SHP77 (cell line): ENCODE measurements around the gene NUDT16L1.
"Not testable (repeated sequence)": the region's sequence is repeated elsewhere in the genome, so short reads cannot be mapped to it uniquely, and the experiment has no call there.

ENCODE experiments used
- DNase-seq, 2 experiments: peaks; one replicate each; lab custom pipeline; 2025; lab: John Stamatoyannopoulos, UW

Gene NUDT16L1

DNA sequence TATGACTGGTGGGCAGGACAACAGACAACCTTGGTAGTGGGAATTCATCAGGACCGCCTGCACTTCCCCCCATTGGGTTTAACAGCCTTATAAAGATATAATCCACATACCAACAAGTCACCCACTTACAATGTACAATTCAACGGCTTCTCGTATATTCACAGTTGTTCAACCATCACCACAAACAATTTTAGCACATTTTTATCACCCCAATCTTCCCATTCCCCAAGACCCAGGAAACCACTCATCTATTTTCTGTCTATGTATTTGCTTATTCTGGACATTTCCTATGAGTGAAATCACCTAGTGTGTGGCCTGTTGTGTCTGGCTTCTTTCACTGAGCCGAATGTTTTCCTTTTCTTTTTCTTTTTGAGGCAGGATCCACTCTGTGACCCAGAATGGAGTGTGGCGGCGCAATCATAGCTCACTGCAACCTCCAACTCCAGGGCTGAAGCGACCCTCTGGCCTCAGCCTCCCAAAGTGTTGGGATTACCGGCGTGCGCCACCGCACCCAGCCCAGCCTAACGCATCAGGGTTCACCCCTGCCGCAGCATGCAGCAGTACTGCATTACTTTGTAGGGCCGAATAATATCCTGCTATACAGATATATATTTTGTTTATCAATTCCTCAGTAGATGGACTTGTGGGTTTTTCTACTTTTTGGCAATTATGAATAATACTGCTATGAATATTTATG is 29.9 kb downstream of the NUDT16L1 start:
- DNase-seq = no peak

DNA sequence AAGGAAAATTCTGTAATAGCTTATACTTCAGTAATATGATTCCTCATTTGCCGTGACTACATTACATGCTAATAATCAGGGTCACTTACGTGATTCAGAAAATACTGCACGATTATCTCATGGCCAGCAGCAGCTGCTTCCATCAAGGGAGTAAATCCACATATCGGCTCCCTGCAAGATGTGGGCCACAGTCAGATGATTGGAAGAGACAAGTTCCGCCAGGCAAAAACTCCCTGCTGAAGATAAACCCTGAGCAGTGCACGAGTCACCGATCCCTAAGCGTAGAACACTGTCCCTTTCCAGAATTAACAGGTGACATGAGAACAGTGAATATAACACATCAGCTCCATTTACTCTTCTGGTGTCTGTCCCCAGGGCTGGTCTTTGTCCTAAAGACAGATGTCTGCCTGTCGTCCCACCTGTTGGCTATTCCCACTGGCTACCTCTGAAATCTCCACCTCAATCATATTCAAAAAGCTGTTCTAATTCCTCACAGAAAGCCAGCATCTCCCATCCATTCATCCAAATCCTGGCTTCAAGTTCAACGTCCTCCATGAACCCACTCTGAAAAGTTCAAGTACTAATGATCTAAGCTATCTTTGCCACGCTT is 31.4 kb downstream of the NUDT16L1 start:
- no peak for DNase-seq

DNA sequence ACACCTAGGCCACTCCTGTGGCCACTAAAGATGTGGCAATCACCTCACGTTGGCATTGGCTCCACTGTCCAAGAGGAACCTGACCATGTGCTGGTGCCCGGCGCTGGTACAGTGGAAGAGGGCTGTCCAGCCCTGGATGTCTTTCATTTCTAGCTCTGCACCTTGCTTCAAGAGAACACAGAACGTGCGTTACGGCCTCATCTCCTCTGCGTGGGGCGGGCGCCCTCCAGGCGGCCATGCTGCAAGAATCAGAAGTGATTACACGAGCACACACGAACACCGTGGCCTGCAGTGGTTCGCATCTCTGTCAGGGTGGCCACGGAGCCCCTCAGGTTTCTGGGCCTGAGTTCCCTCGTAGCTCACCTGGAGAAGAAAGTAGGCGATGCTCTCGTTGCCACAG is 33.3 kb downstream of the NUDT16L1 start:
- DNase-seq = no peak

DNA sequence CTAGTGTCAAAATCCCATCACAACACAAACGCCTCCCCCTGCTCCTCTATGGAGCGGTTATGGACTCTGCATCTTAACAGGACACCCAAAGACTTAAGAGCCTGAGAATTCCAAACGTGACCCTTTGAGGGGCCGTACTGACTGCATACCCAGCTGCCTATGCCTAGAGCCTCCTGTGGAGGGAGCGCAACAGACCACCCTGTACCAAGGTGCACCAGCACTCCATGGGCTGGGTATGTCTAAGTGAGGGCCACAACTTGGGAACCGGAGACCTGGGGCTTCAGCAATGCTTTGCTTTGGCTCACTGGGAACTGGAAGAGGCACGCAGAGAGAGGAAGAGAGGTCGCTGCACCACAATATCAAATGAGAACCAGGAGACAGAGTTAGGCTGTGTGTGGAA is 35.3 kb downstream of the NUDT16L1 start:
- DNase-seq = no peak

DNA sequence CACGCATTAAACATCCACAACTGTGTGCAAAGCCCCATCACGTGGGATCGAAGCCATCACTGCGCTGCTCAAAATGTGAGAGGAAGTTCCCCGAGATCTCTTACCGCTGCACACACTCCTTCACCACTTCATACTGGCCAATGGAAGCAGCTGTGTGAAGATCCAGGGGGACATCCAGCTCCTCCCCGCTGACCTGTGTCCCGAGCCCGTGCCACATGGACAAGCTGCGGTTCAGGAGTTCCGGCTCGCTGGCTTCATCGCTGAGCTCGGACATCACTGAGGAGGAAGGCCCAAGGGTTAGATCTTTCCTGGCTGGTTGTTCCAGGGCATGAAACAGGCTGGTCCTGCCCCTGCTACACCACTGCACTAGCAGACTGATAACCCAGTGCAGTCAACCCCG is 36.5 kb downstream of the NUDT16L1 start:
- DNase-seq = no peak

DNA sequence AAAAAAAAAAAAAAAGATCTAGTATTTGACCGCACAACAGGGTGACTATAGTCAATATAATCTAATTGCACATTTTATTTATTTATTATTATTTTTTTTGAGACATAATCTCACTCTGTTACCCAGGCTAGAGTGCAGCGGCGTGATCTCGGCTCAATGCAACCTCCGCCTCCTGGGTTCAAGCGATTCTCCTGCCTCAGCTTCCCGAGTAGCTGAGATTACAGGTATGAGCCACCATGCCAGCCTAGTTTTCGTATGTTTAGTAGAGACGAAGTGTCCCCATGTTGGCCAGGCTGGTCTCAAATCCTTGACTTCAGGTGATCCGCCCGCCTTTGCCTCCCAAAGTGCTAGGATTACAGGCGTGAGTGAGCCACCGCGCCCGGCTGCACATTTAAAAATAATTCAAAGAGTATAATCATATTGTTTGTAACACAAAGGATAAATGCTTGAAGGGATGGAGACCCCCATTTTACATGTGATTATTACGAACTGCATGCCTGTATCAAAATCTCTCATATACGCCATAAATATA is 39.9 kb downstream of the NUDT16L1 start:
- no peak for DNase-seq

DNA sequence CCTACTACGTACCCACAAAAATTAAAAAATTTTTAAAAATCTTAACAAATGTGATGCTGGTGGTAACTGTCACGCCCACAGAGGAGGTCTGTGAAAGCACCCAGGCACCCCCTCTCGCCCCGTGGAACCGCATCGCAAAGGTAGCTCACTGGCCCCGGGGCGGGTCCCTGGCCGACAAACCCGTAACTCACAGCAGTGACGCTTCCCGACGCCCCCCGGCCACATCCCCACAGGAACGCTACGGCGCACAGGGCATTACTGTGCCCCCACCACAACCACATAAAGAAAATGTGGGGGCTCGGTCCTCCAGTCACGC is 40.3 kb downstream of the NUDT16L1 start:
- no peak for DNase-seq

DNA sequence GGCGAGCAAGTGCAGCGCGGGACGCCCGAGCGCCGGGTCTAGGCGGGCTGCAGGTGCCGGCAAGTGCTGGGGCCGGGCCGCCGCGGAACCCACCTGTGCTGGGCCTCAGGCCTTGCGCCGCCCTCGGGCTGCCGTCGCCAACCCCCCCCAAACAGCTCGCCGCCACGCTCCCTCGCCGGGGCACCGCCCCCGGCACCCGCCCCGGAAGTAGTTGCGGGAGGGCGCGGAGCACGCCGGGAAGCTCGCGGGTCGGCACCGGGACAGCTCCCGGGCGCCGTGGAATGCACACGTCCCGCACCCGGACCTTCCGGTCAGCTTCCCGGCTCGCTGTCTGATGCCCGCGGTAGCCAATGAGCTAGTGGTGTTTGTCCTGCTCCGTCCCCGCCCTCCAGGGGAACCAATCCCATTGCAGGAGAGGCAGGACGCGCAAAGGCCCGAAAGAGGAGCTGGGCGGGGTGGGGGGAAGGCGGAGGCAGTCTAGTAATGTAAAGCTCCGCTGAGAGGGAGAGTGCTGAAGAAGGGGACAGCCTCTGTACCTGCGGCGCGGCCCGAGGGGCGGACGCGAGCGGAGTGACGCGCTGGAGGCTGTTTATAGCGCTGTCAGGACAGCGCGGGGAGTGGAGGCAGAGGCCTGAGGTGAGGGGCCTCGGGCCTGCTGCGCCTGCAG is 40.8 kb downstream of the NUDT16L1 start, which contains the start of the genes ANKS3 and DNAAF8:
ANKS3 (minus strand) TSS at position 209 of the 667 bp plus-strand sequence. CDS start 4,122 bp downstream, outside the sequence.
DNAAF8 (plus strand) TSS at position 475 of the 667 bp plus-strand sequence. CDS start 1,978 bp downstream, outside the sequence.
- peak; percentile 94 to 95 for DNase-seq

DNA sequence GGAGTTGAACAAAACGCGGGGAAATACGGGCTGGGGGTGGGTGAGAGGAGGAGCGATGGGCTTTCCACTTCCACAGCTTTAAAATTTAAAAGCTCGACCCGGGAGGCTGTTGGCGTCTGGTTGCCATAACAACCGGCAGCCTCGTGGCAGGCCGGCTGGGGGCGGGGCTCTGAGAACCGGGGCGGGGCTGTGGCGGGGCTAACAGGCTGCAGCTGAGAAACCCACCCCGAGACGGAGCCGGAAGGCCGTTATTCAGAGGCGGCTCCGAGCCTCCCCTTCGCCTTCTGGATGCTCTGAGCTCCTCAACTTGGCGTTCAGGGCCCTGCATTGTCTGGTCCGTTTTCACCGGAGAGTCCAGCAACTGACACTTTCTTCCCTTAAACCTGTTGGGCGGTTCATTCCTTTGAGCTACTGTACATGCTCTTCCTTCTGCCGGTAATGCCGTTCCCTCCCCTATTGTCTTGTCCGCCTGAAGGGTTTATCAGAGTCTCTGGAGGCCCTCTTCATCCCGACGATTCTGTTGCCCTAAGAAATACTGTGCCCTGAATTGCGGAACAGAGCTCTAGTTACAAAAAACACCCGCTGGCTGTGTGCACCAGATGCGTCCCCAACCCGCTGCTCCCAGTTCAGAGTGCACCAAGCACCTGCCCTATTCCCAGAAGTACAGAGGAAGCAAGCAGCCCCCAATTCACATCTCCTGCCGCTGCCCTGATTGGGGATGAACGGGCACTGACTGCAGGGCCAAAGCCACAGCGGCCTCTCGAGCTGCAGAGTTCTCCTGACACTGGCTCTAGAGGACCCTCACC is 41.6 kb downstream of the NUDT16L1 start:
- DNase-seq = peak; percentile 62 to 85

DNA sequence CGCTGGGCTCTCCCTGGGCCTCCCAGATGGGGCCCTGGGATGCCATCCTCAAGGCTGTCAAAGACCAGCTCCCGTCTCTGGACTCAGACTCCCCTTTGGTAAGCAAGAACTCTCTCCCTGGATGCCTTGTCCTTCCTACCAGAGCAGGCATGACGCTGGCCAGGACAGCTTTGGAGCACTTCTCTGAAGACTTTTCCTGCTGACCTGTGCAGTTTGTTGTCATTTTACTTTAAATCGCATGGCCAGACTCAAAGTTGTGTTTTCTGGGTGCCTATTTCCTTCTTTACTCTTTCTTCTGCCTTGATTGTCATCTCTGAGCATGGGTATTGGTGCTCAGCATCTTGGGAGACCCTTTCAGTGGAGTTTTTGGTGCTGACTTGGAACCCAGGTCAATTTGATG is 43.2 kb downstream of the NUDT16L1 start:
- no peak for DNase-seq

DNA sequence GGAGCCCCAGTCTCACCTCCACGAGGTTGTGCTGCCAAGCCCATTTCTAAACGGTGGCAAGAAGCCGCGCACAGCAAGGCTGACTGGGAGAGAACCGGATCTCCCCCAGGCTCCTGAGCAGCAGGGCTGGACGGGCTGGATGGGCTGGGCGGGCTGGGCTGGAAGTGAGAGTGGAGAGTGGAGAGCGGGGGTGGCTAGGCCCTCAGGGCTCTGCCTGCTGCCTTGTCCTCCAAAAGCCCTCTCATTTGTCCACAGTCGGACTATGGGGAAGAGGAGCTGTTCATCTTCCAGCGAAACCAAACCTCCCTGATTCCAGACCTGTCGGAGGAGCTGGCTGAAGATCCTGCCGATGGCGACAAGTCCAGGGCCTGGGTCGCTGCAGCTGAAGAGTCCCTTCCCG is 44.2 kb downstream of the NUDT16L1 start:
- no peak for DNase-seq

DNA sequence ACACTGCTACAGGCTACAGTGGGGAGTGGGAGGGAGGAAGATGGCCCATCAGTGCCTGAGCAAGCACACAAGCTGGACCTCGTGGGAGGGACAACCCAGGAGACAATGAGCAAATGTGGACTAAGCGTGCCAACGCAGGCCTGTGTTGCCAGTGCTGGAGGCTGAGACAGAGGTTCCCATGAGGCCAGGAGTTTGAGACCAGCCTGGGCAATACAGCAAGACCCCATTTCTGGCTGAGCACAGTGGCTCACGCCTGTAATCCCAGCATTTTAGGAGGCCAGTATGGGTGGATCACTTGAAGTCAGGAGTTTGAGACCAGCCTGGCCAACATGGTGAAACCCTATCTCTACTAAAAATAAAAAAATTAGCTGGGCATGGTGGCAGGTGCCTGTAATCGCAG is 45.0 kb downstream of the NUDT16L1 start:
- DNase-seq = not testable (repeated sequence)

DNA sequence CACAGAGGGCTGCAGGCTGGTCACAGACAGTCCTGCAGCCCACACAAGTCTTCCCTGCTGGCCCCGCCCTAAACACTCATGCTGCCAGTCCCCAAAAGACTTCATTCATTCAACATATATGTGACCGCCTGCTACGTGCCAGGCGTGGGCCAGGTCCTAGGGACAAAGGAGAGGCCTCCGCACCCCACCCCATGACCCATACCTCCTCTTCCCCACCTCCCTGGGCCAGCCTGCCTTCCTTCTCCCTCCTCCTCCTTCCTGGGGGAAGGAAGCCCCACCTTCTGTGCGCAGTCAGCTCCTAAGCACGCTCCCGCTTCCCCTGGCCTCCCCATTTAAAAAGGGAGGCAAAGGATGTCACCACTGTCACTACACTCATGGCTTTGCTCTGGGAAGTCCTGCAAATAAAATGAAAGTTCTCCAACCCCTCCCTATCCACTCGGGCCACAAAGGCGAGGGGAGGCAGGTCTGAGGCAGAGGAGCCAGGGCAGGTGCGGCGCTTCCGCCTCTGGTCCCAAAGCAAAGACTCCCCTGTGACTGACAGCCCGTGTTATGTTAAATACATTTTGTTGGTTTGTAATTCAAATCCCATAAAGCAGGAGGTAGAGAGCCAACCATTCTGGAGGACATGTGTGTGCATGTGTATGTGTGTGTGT is 50.0 kb downstream of the NUDT16L1 start:
- no peak for DNase-seq

DNA sequence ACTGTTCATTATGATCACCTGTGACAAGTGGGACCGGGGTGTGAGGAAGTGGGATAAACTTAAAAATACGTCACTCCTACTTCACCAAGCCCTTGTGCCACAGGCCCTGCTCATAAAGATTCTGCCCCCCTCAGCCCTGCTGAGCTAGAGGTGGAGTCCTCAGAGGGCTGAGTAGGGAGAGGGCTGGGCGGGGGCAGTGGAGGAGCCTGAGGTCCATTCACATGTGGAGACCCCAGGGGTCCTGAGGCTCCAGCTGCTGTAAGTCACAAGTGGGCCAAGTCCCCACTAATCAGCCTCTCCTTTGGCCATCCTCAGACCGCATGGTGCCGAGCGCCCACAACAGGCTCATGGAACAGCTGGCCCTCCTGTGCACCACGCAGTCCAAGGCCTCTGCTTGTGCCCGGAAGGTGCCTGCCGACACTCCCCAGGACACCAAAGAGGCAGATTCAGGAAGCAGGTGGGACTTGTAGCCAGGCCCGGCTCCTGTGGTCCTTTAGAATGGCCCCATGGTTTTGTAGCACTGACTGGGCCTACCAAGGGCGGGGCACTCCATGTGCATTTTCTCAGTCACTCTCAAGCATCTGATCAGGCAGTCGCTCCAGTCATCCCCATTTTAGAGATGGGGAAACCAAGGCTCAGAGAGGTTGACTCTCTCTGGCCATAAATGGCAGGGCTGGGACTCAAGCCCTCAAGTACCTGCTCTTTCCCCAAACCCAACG is 51.4 kb downstream of the NUDT16L1 start:
- DNase-seq = no peak

DNA sequence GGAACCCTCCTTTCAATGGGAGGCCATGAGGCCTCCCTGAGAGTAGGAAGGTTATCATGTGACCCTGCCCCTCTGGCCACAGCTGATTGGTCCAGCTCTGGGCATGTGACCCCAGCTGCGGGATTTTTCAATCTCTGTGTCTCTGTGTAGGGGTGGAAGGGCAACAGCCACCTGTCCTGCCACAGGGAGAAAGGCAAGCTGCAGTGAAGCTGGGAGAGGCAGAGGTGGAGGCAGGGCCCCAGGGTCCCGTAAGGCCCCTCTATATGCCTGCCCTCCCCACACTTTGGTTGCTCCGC is 51.9 kb downstream of the NUDT16L1 start:
- no peak for DNase-seq
